Measurements from ENCODE around the gene DDX41. TPM values are rescaled to one million over a fixed set of nuclear protein-coding genes. Genes with fewer than 3 reads are reported as not detected.

The DDX41 gene
- total RNA-seq, 2 experiments from 2014 or later, result 169 to 224 TPM

DNA sequence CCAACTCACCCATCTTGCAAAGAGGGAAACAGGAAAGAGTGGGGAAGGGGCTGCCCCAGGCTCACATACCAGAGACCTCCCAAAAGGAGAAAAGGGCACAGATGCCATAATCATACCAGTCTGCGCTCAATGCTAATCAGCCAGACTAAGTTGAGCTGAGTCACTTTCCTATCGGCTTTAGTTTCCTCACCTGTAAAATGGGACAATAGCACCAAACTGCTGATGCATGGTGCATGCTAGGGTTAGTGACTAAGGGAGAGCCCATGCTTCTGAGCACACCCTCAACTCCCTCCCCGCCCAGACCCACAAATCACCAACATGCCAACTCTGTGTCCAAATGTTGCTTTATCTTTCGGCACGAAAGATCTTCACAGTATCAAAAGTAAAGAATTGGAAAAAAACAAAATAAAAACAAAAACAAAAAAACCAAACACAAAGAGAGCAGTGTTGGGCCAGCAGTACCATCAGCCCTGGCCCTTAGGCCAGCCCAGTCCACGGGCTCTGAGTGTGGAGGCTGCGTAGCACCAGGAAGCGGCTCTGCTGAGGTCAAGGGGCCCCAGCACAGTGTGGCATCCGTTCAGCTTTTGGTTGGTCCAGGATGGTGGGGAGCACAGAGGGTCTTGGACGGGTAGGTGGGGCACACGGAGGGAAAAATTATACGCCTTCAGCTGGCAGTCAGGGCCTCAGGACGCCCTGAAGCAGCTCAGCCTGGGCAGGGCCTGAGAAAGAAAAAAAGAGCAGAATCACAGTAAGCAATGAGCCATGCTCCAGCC lies 2.9 kb upstream of the DDX41 start:
- Histone ChIP-seq H2AFZ (ENCODE audit: low read length) (no peak overlapping the region), H4K20me1 (ENCODE audit: insufficient read depth, low read length) (no peaks in the 10 kb centered on the region), H3K36me3 (ENCODE audit: insufficient read depth, low read length) (peaks cover 69% of the 10 kb centered on the region), H3K4me3 (ENCODE audit: low read depth, low read length, poor library complexity, severe bottlenecking) (peak overlapping the region; percentile 38), H3K9me3 (ENCODE audit: low read length) (no peaks in the 10 kb centered on the region), H3K79me2 (ENCODE audit: insufficient read depth, low read depth, low read length) (peaks cover 38% of the 10 kb centered on the region), H3K4me1 (ENCODE audit: insufficient read depth, low read length, poor library complexity, severe bottlenecking) (peaks cover 42% of the 10 kb centered on the region), H3K27ac (ENCODE audit: low read depth, low read length, poor library complexity, severe bottlenecking) (no peak overlapping the region), H3K4me2 (ENCODE audit: low read length) (peak overlapping the region; percentile 60), H3K9me2 (ENCODE audit: insufficient read depth, low read length) (no peaks in the 10 kb centered on the region)
- TF ChIP-seq EZH2phosphoT487 (IDR thresholded peaks at IDR 0.05; ENCODE audit: borderline replicate concordance, low read depth, low read length), result no peak
- TF ChIP-seq, protein P1, sequence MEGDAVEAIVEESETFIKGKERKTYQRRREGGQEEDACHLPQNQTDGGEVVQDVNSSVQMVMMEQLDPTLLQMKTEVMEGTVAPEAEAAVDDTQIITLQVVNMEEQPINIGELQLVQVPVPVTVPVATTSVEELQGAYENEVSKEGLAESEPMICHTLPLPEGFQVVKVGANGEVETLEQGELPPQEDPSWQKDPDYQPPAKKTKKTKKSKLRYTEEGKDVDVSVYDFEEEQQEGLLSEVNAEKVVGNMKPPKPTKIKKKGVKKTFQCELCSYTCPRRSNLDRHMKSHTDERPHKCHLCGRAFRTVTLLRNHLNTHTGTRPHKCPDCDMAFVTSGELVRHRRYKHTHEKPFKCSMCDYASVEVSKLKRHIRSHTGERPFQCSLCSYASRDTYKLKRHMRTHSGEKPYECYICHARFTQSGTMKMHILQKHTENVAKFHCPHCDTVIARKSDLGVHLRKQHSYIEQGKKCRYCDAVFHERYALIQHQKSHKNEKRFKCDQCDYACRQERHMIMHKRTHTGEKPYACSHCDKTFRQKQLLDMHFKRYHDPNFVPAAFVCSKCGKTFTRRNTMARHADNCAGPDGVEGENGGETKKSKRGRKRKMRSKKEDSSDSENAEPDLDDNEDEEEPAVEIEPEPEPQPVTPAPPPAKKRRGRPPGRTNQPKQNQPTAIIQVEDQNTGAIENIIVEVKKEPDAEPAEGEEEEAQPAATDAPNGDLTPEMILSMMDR (conservative IDR thresholded peaks at IDR 0.05; ENCODE audit: low read length), result no peak
- no TSS peak for BruUV-seq (replicated peaks)
- no peak for DNase-seq (ENCODE audit: low spot score)
- ChIA-PET POLR2A (interaction anchor here (0.7 kb wide), 1 partner anchor 25 kb away, joined by 3 read pairs; no protein-coding TSS in a partner anchor), CTCF (ENCODE audit: unreplicated experiment) (no interaction called here)
- intact Hi-C loops (cut with micrococcal nuclease; ENCODE audit: unreplicated experiment), result no loop called here

DNA sequence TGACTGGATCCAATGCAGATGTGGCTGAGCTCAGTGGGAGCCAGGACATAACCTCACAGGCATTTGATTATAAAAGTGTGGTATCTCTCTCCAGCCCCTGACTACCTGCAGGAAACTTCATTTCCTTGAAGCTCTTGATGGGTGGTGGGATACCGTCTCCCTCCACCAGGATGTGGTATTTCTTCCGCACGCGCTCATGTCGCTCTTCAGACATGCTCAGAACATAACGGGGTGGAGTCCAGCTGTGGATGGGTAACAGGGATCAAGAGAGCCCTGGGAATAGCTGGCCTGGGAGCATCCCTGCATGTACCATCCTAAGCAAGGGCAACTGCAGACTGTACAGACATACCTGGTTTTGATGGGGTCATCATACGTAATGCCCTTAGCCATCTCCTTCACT lies 1.2 kb downstream of the DDX41 start:
- H3K79me2 ChIP-seq (ENCODE audit: insufficient read depth, low read depth, low read length), result peaks cover 38% of the 10 kb centered on the region
- no peak for TF ChIP-seq EZH2phosphoT487 (IDR thresholded peaks at IDR 0.05; ENCODE audit: borderline replicate concordance, low read depth, low read length)
- TF ChIP-seq, protein P1 (conservative IDR thresholded peaks at IDR 0.05; ENCODE audit: low read length), result no peak
- no peaks in the 10 kb centered on the region for H3K9me3 ChIP-seq (ENCODE audit: low read length)
- H3K9me2 ChIP-seq (ENCODE audit: insufficient read depth, low read length), result no peaks in the 10 kb centered on the region
- H3K4me1 ChIP-seq (ENCODE audit: insufficient read depth, low read length, poor library complexity, severe bottlenecking), result peaks cover 45% of the 10 kb centered on the region
- H2AFZ ChIP-seq (ENCODE audit: low read length), result no peak overlapping the region
- ChIA-PET CTCF (ENCODE audit: unreplicated experiment) (interaction anchor here (0.6 kb wide), 2 partner anchors 158 to 605 kb away, joined by 3 to 4 read pairs; partner anchors contain the start of gene RGS14), POLR2A (interaction anchor here (0.6 to 1.2 kb wide), 3 partner anchors 8 to 40 kb away, joined by 3 to 5 read pairs (median 4); no protein-coding TSS in a partner anchor)
- DNase-seq (ENCODE audit: low spot score), result no peak
- peak overlapping the region; percentile 95 for H3K4me2 ChIP-seq (ENCODE audit: low read length)
- intact Hi-C loops (cut with micrococcal nuclease; ENCODE audit: unreplicated experiment), result no loop called here
- H3K27ac ChIP-seq (ENCODE audit: low read depth, low read length, poor library complexity, severe bottlenecking), result no peak overlapping the region
- H3K4me3 ChIP-seq (ENCODE audit: low read depth, low read length, poor library complexity, severe bottlenecking), result peak overlapping the region; percentile 92
- BruUV-seq (replicated peaks), result no TSS peak
- peaks cover 74% of the 10 kb centered on the region for H3K36me3 ChIP-seq (ENCODE audit: insufficient read depth, low read length)
- no peaks in the 10 kb centered on the region for H4K20me1 ChIP-seq (ENCODE audit: insufficient read depth, low read length)

DNA sequence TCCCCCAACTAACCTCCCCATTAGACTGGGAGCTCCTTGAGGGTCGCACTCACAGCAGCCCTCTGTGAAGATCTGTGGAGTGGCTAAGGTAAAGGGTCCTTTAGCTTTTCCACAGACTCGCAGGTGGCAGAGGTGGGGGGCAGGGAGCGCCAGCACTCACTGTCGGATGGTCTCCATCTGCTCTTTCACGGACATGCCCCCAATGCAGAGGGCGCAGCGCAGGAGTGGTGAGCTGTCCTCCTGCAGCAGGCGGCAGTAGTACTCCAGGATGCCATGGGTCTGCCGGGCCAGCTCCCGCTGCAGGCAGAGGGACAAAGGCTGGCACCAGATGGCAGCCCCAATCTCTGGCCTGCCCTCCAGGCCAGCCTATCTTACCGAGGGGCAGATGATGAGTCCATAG lies 2.2 kb downstream of the DDX41 start:
- intact Hi-C loops (cut with micrococcal nuclease; ENCODE audit: unreplicated experiment), result no loop called here
- ChIA-PET POLR2A (no interaction called here), CTCF (ENCODE audit: unreplicated experiment) (no interaction called here)
- Histone ChIP-seq H3K27ac (ENCODE audit: low read depth, low read length, poor library complexity, severe bottlenecking) (no peak overlapping the region), H3K9me3 (ENCODE audit: low read length) (no peaks in the 10 kb centered on the region), H3K4me1 (ENCODE audit: insufficient read depth, low read length, poor library complexity, severe bottlenecking) (peaks cover 44% of the 10 kb centered on the region), H3K4me2 (ENCODE audit: low read length) (peak overlapping the region; percentile 95; the same call in 1 of the 2 replicates), H3K9me2 (ENCODE audit: insufficient read depth, low read length) (no peaks in the 10 kb centered on the region), H2AFZ (ENCODE audit: low read length) (no peak overlapping the region), H3K4me3 (ENCODE audit: low read depth, low read length, poor library complexity, severe bottlenecking) (no peak overlapping the region), H3K36me3 (ENCODE audit: insufficient read depth, low read length) (peaks cover 72% of the 10 kb centered on the region), H4K20me1 (ENCODE audit: insufficient read depth, low read length) (no peaks in the 10 kb centered on the region), H3K79me2 (ENCODE audit: insufficient read depth, low read depth, low read length) (peaks cover 37% of the 10 kb centered on the region)
- BruUV-seq (replicated peaks), result no TSS peak
- no peak for DNase-seq (ENCODE audit: low spot score)
- TF ChIP-seq EZH2phosphoT487 (IDR thresholded peaks at IDR 0.05; ENCODE audit: borderline replicate concordance, low read depth, low read length), result no peak
- TF ChIP-seq, protein P1 (conservative IDR thresholded peaks at IDR 0.05; ENCODE audit: low read length), result no peak
